ENCODE measurements around the gene KCNQ4. TPM values are rescaled to one million over a fixed set of nuclear protein-coding genes. Genes with fewer than 3 reads are reported as not detected.

KCNQ4 gene
- polyA plus RNA-seq, 1 donor from 2014 or later = not detected

DNA sequence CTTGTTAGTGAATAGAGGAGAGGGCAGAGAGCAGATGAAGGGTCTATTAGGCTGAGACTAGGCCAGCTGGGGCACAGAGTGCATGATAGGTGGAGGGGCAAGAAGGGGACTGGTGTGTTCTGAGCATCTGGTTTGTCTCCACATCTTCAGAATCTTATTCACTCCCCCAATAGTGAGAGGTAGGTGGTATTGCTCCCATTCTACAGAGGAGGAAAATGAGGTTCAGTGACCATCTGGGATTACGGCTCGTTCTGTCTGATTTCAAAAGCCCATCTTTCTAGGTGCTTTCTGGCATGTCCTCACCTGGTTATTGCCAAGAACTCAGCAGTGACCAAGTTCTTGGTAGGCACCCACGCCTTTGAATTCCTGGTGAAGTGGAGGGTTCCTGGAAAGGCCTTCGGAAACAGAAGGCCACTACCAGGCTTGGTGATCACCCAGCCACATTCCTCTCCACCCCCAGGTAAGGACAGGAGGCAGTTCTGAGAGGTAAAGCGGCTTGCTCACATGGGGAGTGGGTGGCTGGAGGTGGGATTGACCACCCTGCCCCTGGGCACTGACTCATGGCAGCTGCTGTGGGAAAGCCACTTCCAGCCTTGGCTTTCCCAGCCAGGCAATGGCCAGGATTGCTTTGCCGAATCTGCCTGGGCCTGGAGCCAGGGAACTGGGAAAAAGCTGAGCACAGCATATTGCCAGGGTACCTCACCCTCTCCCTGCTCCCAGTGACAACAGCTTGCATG lies 97.4 kb downstream of the KCNQ4 start:
- H3K4me3 ChIP-seq (ENCODE audit: low read length) = no peak overlapping the region
- no peaks in the 10 kb centered on the region for H3F3A ChIP-seq (ENCODE audit: insufficient read depth, low read length, poor library complexity, severe bottlenecking)
- H4K20me1 ChIP-seq (ENCODE audit: insufficient read depth) = no peaks in the 10 kb centered on the region

DNA sequence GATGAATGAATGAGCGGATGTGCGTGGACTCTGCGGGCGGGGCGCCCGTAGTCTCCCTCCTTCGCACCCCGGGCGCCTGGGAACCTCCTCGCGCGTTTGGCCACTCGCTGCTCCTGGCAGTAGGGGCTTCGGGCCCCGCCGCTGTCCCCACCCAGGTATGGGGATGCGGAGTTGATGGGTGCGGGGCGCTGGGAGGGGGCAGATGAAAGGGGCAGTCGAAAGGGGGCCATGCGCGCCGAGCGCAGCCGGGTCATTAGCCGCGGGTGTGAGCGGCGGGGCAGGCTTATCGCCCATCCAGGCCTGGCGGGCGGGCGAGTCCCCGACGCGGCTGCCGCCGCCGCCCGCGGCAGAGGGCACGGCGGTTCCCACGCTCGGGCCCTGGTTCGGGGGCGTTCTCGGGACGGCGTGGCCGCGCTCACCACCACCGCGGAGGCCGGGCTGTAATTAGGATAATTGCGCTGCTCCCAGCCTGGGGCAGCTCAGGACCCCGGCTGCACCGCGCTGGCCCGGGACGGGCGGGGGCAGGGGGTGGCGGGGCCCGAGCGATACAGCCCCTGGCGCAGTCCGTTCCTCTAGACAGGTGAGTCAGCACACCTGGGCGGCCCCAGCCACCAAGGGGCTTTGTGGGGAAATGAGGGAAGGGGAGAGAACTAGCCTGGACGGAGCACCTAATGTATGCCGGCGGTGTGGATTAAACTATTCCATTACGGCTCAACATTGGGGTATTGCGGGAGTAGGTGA lies 100.6 kb downstream of the KCNQ4 start:
- H2AFZ ChIP-seq (ENCODE audit: low read depth, low read length) = no peak overlapping the region
- H3K9me3 ChIP-seq (ENCODE audit: low read length) = no peaks in the 10 kb centered on the region
- no peak overlapping the region for H3K4me3 ChIP-seq (ENCODE audit: low read length)
- no peak overlapping the region for H3K9ac ChIP-seq (ENCODE audit: low read length)
- no peaks in the 10 kb centered on the region for H3K79me2 ChIP-seq (replicated peaks; ENCODE audit: insufficient read depth, low read length)
- no peaks in the 10 kb centered on the region for H4K20me1 ChIP-seq (ENCODE audit: insufficient read depth)
- no peak overlapping the region for H3K27ac ChIP-seq (ENCODE audit: low read length)
- H3K27me3 ChIP-seq (ENCODE audit: insufficient read depth, low read depth, low read length) = peaks cover 17% of the 10 kb centered on the region
- no peaks in the 10 kb centered on the region for H3K9me2 ChIP-seq (ENCODE audit: insufficient read depth, low read length)
- H3K4me2 ChIP-seq (ENCODE audit: low read length) = no peak overlapping the region
- no peaks in the 10 kb centered on the region for H3F3A ChIP-seq (ENCODE audit: insufficient read depth, low read length, poor library complexity, severe bottlenecking)
- TF ChIP-seq POLR2AphosphoS5 (IDR thresholded peaks at IDR 0.05) (no peak), SMC3 (conservative IDR thresholded peaks at IDR 0.05; ENCODE audit: poor library complexity) (no peak)
- no peaks in the 10 kb centered on the region for H3K36me3 ChIP-seq (ENCODE audit: insufficient read depth, low read length)

More for the DNA sequence above, 97.4 kb downstream of the KCNQ4 start:
- Histone ChIP-seq H3K36me3 (ENCODE audit: insufficient read depth, low read length) (no peaks in the 10 kb centered on the region), H3K9ac (ENCODE audit: low read length) (no peak overlapping the region), H3K27me3 (ENCODE audit: insufficient read depth, low read depth, low read length) (peaks cover 17% of the 10 kb centered on the region), H3K79me2 (replicated peaks; ENCODE audit: insufficient read depth, low read length) (no peaks in the 10 kb centered on the region), H3K27ac (ENCODE audit: low read length) (no peak overlapping the region), H3K4me2 (ENCODE audit: low read length) (no peak overlapping the region), H3K9me3 (ENCODE audit: low read length) (no peaks in the 10 kb centered on the region), H3K9me2 (ENCODE audit: insufficient read depth, low read length) (no peaks in the 10 kb centered on the region), H2AFZ (ENCODE audit: low read depth, low read length) (no peak overlapping the region)
- TF ChIP-seq EP300 (conservative IDR thresholded peaks at IDR 0.05; ENCODE audit: poor library complexity, severe bottlenecking) (no peak), MXI1 (conservative IDR thresholded peaks at IDR 0.05; ENCODE audit: poor library complexity, severe bottlenecking) (no peak), SMC3 (conservative IDR thresholded peaks at IDR 0.05; ENCODE audit: poor library complexity) (no peak), POLR2AphosphoS5 (IDR thresholded peaks at IDR 0.05) (no peak), RAD21 (conservative IDR thresholded peaks at IDR 0.05) (no peak), TAF1 (IDR thresholded peaks at IDR 0.05; ENCODE audit: low read depth) (no peak), EZH2 (IDR thresholded peaks at IDR 0.05; ENCODE audit: borderline replicate concordance, insufficient read depth, low read length, poor library complexity, severe bottlenecking) (no peak)
- TF ChIP-seq, protein P1, sequence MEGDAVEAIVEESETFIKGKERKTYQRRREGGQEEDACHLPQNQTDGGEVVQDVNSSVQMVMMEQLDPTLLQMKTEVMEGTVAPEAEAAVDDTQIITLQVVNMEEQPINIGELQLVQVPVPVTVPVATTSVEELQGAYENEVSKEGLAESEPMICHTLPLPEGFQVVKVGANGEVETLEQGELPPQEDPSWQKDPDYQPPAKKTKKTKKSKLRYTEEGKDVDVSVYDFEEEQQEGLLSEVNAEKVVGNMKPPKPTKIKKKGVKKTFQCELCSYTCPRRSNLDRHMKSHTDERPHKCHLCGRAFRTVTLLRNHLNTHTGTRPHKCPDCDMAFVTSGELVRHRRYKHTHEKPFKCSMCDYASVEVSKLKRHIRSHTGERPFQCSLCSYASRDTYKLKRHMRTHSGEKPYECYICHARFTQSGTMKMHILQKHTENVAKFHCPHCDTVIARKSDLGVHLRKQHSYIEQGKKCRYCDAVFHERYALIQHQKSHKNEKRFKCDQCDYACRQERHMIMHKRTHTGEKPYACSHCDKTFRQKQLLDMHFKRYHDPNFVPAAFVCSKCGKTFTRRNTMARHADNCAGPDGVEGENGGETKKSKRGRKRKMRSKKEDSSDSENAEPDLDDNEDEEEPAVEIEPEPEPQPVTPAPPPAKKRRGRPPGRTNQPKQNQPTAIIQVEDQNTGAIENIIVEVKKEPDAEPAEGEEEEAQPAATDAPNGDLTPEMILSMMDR (IDR thresholded peaks at IDR 0.05; ENCODE audit: poor library complexity, severe bottlenecking) = no peak
- TF ChIP-seq, protein P2, sequence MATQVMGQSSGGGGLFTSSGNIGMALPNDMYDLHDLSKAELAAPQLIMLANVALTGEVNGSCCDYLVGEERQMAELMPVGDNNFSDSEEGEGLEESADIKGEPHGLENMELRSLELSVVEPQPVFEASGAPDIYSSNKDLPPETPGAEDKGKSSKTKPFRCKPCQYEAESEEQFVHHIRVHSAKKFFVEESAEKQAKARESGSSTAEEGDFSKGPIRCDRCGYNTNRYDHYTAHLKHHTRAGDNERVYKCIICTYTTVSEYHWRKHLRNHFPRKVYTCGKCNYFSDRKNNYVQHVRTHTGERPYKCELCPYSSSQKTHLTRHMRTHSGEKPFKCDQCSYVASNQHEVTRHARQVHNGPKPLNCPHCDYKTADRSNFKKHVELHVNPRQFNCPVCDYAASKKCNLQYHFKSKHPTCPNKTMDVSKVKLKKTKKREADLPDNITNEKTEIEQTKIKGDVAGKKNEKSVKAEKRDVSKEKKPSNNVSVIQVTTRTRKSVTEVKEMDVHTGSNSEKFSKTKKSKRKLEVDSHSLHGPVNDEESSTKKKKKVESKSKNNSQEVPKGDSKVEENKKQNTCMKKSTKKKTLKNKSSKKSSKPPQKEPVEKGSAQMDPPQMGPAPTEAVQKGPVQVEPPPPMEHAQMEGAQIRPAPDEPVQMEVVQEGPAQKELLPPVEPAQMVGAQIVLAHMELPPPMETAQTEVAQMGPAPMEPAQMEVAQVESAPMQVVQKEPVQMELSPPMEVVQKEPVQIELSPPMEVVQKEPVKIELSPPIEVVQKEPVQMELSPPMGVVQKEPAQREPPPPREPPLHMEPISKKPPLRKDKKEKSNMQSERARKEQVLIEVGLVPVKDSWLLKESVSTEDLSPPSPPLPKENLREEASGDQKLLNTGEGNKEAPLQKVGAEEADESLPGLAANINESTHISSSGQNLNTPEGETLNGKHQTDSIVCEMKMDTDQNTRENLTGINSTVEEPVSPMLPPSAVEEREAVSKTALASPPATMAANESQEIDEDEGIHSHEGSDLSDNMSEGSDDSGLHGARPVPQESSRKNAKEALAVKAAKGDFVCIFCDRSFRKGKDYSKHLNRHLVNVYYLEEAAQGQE (IDR thresholded peaks at IDR 0.05; ENCODE audit: borderline replicate concordance) = no peak
